ENCODE results near the gene ADCY6. TPM values are rescaled to one million over a fixed set of nuclear protein-coding genes. Genes with fewer than 3 reads are reported as not detected.

Gene ADCY6
- total and polyA plus RNA-seq, 2 donors (not counting 3 experiments of a cell fraction or from before 2014, with no cell fraction given): 37.0 to 46.2 TPM

GRCh38 chr12:48774516-48774915 lies 14.4 kb downstream of the ADCY6 start:
- TF ChIP-seq EZH2 (IDR thresholded peaks at IDR 0.05; ENCODE audit: borderline replicate concordance, low read depth, low read length, severe bottlenecking) (no peak), POLR2A (IDR thresholded peaks at IDR 0.05; ENCODE audit: low read depth, low read length) (no peak), FOS (IDR thresholded peaks at IDR 0.05; ENCODE audit: borderline replicate concordance, insufficient read depth, low read length) (no peak), JUN (IDR thresholded peaks at IDR 0.05; ENCODE audit: borderline replicate concordance, insufficient read depth, insufficient read length, low read depth) (no peak), GATA2 (IDR thresholded peaks at IDR 0.05; ENCODE audit: insufficient read depth, insufficient read length, low read depth, low read length) (no peak), CTCF (IDR thresholded peaks at IDR 0.05; ENCODE audit: extremely low read depth in 1 of 2, insufficient read depth in 1 of 2, low read depth in 1 of 2, low read length in 2 of 2) (no peak), MYC (IDR thresholded peaks at IDR 0.05; ENCODE audit: low read depth, low read length) (no peak)
- intact Hi-C loops (cut with micrococcal nuclease): no loop called here
- Histone ChIP-seq H4K20me1 (replicated peaks; ENCODE audit: control insufficient read depth, extremely low read depth, insufficient read depth, low read length) (no peaks in the 10 kb centered on the region), H3K27me3 (ENCODE audit: control insufficient read depth in 2 of 2, insufficient read depth in 2 of 2, low read length in 2 of 2) (no peaks in the 10 kb centered on the region), H3K9me1 (replicated peaks; ENCODE audit: control insufficient read depth, extremely low read depth, insufficient read depth, low read length) (no peaks in the 10 kb centered on the region), H3K9ac (replicated peaks; ENCODE audit: extremely low read depth, insufficient read depth, low read length) (no peak overlapping the region), H3K4me2 (ENCODE audit: insufficient read depth, low read length) (no peak overlapping the region), H3K9me3 (replicated peaks; ENCODE audit: control insufficient read depth, insufficient read depth, low read length) (no peaks in the 10 kb centered on the region), H3K4me3 (replicated peaks in 1 of 3; ENCODE audit: insufficient read depth in 1 of 3, low read depth in 1 of 3, low read length in 3 of 3) (no peak overlapping the region), H3K27ac (ENCODE audit: insufficient read depth, low read depth, low read length) (no peak overlapping the region), H3K36me3 (ENCODE audit: control insufficient read depth in 2 of 2, extremely low read depth in 1 of 2, insufficient read depth in 2 of 2, low read length in 2 of 2) (peaks cover 14 to 57% of the 10 kb centered on the region in 2 experiments), H2AFZ (ENCODE audit: low read depth, low read length) (no peak overlapping the region), H3K4me1 (ENCODE audit: control insufficient read depth, extremely low read depth, insufficient read depth, low read length) (peaks cover 4% of the 10 kb centered on the region), H3K79me2 (ENCODE audit: control insufficient read depth, insufficient read depth, low read length) (no peaks in the 10 kb centered on the region)
- dilution Hi-C loops (cut with MboI; ENCODE audit: extremely low pct_ligation_motif_present, low sequenced_read_pairs): no loop called here
- POLR2A ChIA-PET: no interaction called here
- DNase-seq (ENCODE audit: low read depth, low spot score) (no peak), FAIRE-seq (no peak)
- CTCF ChIA-PET: interaction anchor here (1.5 kb wide), 1 partner anchor 10 kb away, joined by 4 read pairs; no protein-coding TSS in a partner anchor
- BruUV-seq (replicated peaks): no TSS peak
